H54 (cell line): Measurements from ENCODE around the gene PACS1.
A peak's percentile ranks its signal among the peaks of the same experiment; 100 is the strongest.

Source experiments
- DNase-seq: peaks from one replicate; pipeline ENCODE4 v3.0.0; 2011; ENCODE audit warnings: low spot score, mixed read lengths; ENCODE audit not compliant: insufficient read length
- FAIRE-seq: peaks from 3 replicates; lab custom pipeline; 2011; peaks lifted over from hg19 to GRCh38; lab: Jason Lieb, UNC
- POLR2A ChIP-seq: IDR thresholded peaks from 2 replicates; pipeline ENCODE4 v1.6.1; 2011; ENCODE audit warnings: low read depth, mild to moderate bottlenecking, low read length

Gene PACS1

DNA sequence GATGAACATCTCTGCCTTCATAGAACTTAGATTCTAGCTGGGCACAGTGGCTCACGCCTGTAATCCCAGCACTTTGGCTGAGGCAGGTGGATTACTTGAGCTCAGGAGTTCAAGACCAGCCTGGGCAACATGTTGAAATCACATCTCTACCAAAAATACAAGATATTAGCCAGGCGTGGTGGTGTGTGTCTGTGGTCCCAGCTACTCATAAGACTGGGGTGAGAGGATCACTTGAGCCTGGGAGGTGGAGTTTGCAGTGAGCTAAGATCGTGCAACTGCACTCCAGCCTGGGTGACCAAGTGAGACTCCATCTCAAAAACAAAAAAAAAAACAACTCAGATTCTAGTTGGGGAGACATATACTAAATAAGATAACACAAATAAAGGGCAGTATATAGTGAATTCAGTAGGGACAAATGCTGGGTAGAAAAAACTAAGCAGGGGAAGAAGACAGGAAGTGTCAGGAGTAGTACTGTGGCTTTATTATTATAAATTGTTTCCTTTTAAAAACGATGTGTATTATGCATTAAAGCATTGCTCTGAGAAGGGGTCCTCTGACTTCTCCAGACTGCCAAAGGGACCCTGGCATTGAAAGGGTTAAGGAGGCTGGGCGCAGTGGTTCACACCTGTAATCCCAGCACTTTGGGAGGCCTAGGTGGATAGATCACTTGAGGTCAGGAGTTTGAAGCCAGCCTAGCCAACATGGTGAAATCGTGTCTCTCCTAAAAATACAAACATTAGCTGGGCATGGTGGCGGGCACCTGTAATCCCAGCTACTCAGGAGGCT is 46.7 kb downstream of the PACS1 start:
- DNase-seq (no peak), FAIRE-seq (no peak)
- no peak for TF ChIP-seq POLR2A

DNA sequence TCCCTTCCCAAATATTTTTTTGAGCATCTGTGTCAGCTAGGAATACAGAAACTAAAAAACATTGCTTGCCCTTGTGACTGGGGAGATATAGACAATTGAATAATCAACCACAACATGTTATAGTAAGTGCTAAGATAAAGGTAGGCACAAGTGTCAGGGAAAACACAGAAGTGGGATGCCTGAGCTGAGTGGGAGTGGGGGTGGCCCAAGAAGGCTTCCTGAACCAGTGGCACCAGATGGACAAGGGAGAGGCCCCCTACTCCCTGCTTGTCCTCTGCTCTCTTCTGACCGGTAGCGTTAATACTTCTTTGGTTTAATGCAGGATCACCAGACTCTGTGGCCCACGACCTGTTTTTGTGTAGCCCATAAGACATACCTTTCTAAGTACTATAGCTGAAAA is 48.8 kb downstream of the PACS1 start:
- DNase-seq, result no peak
- FAIRE-seq, result no peak

GRCh38 chr11:66119348-66120133 is 49.5 kb downstream of the PACS1 start:
- DNase-seq (peak; percentile 41), FAIRE-seq (peak; percentile 68)

More for the DNA sequence above, 48.8 kb downstream of the PACS1 start:
- no peak for TF ChIP-seq POLR2A

DNA sequence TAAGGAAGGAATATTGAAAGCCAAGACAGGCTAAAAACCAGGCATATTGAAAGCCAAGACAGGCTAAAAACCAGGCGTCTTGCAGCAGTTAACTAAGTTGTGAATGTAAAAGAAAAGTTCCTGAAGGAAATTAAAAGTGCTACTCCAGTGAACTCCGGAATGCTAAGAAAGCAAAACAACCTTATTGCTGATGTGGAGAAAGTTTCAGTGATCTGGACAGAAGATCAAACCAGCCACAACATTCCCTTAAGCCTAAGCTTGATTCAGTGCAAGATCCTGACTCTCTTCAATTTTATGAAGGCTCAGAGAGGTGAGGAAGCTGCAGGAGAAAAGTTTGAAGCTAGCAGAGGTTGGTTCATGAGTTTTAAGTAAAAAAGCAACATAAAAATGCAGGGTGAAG is 51.4 kb downstream of the PACS1 start:
- DNase-seq (no peak), FAIRE-seq (no peak)
- TF ChIP-seq POLR2A, result no peak

More at GRCh38 chr11:66119348-66120133, 49.5 kb downstream of the PACS1 start:
- no peak for TF ChIP-seq POLR2A

GRCh38 chr11:66123902-66124301 is 53.8 kb downstream of the PACS1 start:
- FAIRE-seq (no peak), DNase-seq (no peak)
- TF ChIP-seq POLR2A, result no peak

DNA sequence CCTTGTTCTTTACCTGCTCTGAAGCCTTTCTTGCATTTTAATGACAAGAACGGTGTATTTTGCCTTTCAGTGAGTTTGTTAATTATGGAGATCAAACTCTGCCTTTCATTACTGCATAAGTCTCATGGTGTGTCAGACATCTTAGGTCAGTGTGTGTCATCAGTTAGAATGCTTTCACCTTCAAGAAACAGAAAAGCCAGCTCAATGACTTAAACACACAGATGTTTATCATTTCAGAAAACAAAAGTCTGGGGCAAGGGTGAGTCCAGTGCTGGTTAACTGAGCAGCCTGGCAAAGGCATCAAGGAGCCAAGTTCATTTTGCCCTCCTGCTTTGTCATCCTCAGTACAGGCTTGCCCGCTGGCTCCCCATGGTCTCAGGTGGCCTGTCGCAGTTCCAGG is 54.5 kb downstream of the PACS1 start:
- TF ChIP-seq POLR2A, result no peak
- DNase-seq (peak; percentile 22), FAIRE-seq (peak; percentile 71)

- no peak for FAIRE-seq
- no peak for DNase-seq
These were observed 56.0 kb downstream of the PACS1 start for GRCh38 chr11:66126064-66126463.

GRCh38 chr11:66126808-66127555 is 56.9 kb downstream of the PACS1 start:
- no peak for DNase-seq
- no peak for TF ChIP-seq POLR2A
- no peak for FAIRE-seq

More at GRCh38 chr11:66126064-66126463, 56.0 kb downstream of the PACS1 start:
- no peak for TF ChIP-seq POLR2A

DNA sequence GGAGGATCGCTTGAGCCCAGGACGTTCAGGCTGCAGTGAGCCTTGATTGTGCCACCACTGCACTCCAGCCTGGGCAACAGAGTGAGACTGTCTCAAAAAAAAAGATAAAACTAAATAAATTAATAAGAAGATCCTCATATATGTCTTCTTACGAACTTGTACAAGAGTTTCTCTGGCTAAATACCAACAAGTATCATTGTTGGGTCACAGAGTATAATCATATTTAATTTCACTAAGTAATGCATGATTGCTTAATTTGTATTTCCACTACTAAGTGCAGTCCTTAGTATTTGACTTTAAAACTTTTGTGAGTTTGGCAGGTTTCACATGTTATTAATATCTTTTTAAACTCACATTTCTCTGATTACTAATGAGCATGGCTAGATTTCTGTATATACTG is 60.9 kb downstream of the PACS1 start:
- DNase-seq (no peak), FAIRE-seq (no peak)
- TF ChIP-seq POLR2A, result no peak

DNA sequence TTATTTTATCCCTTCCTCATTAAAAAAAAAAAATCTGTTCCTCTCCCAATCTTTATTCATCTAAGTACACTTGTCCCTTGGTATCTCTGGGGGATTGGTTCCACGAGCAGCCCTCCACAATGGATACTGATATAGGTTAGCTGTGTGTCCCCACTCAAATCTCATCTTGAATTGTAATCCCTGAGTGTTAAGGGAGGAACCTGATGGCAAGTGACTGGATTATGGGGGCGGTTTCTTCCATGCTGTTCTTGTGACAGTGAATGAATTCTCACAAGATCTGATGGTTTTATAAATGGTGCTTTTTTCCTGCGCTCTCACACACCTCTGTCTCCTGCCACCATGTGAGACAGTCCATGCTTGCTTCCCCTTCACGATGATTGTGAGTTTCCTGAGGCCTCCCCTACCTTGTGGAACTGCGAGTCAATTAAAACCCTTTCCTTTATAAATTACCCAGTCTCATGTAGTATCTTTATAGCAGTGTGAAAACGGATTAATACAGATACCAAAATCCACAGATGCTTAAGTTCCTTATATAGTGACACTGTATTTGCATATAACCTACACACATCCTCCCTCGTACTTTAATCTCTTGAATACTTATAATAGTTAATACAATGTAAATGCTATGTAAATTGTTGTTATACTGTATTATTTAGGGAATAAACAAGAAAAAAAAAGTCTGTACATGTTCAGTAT is 62.0 kb downstream of the PACS1 start:
- DNase-seq (no peak), FAIRE-seq (no peak)
- no peak for TF ChIP-seq POLR2A

- no peak for FAIRE-seq
- DNase-seq, result no peak
- no peak for TF ChIP-seq POLR2A
These were observed 63.2 kb downstream of the PACS1 start for GRCh38 chr11:66133216-66133775.

- FAIRE-seq (no peak), DNase-seq (no peak)
- no peak for TF ChIP-seq POLR2A
These were observed 66.7 kb downstream of the PACS1 start for GRCh38 chr11:66136752-66137123.

GRCh38 chr11:66139817-66140404 is 69.8 kb downstream of the PACS1 start:
- DNase-seq (no peak), FAIRE-seq (no peak)
- TF ChIP-seq POLR2A, result no peak
